ENCODE data around the gene FOXJ3. TPM values are rescaled to one million over a fixed set of nuclear protein-coding genes. Genes with fewer than 3 reads are reported as not detected.

FOXJ3 gene
- total and polyA plus RNA-seq, 2 of the 13 experiments (the other 11 are each of a cell fraction or from before 2014, with no cell fraction given), result 16.6 to 48.5 TPM

DNA sequence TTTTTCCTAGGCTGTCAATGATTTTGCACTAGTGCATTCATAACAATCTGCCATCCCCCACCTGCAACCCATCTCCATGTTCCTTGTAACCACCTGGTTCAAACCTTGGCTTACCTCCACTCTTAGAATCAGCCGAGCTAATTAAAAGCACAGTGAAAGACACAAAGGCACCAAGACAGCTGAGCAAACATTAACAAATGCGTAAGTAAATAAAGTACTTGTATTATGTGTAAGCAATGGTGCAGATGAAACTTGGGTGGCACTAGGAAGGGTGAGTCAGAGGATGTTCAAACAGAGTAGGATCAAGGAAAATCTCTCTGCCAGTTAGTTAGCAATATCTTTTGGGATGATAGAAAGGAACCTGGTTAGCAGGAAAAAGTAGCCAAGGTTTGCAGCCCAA lies 5.1 kb upstream of the FOXJ3 start (continued):
- TF ChIP-seq, protein P1, sequence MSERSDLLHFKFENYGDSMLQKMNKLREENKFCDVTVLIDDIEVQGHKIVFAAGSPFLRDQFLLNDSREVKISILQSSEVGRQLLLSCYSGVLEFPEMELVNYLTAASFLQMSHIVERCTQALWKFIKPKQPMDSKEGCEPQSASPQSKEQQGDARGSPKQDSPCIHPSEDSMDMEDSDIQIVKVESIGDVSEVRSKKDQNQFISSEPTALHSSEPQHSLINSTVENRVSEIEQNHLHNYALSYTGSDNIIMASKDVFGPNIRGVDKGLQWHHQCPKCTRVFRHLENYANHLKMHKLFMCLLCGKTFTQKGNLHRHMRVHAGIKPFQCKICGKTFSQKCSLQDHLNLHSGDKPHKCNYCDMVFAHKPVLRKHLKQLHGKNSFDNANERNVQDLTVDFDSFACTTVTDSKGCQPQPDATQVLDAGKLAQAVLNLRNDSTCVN (CRISPR knock-in tag; IDR thresholded peaks at IDR 0.05; ENCODE audit: borderline replicate concordance), result no peak
- TF ChIP-seq, protein P2, sequence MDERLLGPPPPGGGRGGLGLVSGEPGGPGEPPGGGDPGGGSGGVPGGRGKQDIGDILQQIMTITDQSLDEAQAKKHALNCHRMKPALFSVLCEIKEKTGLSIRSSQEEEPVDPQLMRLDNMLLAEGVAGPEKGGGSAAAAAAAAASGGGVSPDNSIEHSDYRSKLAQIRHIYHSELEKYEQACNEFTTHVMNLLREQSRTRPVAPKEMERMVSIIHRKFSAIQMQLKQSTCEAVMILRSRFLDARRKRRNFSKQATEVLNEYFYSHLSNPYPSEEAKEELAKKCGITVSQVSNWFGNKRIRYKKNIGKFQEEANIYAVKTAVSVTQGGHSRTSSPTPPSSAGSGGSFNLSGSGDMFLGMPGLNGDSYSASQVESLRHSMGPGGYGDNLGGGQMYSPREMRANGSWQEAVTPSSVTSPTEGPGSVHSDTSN (CRISPR knock-in tag; IDR thresholded peaks at IDR 0.05), result no peak
- no peak for TF ChIP-seq FOXP1 (IDR thresholded peaks at IDR 0.05)
- TF ChIP-seq FOXP1 (CRISPR knock-in tag; IDR thresholded peaks at IDR 0.05), result peak; percentile 88
- peak; percentile 61; the same call in 1 of the 2 replicates for TF ChIP-seq IRF2 (CRISPR knock-in tag; IDR thresholded peaks at IDR 0.05)
- TF ChIP-seq ZBTB20 (CRISPR knock-in tag; IDR thresholded peaks at IDR 0.05; ENCODE audit: borderline replicate concordance, low read depth), result peak; percentile 54; the same call in 1 of the 2 replicates
- no peak for TF ChIP-seq ZNF891 (CRISPR knock-in tag; IDR thresholded peaks at IDR 0.05)
- TF ChIP-seq, protein P3, sequence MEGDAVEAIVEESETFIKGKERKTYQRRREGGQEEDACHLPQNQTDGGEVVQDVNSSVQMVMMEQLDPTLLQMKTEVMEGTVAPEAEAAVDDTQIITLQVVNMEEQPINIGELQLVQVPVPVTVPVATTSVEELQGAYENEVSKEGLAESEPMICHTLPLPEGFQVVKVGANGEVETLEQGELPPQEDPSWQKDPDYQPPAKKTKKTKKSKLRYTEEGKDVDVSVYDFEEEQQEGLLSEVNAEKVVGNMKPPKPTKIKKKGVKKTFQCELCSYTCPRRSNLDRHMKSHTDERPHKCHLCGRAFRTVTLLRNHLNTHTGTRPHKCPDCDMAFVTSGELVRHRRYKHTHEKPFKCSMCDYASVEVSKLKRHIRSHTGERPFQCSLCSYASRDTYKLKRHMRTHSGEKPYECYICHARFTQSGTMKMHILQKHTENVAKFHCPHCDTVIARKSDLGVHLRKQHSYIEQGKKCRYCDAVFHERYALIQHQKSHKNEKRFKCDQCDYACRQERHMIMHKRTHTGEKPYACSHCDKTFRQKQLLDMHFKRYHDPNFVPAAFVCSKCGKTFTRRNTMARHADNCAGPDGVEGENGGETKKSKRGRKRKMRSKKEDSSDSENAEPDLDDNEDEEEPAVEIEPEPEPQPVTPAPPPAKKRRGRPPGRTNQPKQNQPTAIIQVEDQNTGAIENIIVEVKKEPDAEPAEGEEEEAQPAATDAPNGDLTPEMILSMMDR (CRISPR knock-in tag; IDR thresholded peaks at IDR 0.05), result 0 out of 2 replicates have a peak, but pooled peaks have one; percentile 3
- peak; percentile 56 for TF ChIP-seq CEBPG (CRISPR knock-in tag; IDR thresholded peaks at IDR 0.05)
- TF ChIP-seq, protein P4, sequence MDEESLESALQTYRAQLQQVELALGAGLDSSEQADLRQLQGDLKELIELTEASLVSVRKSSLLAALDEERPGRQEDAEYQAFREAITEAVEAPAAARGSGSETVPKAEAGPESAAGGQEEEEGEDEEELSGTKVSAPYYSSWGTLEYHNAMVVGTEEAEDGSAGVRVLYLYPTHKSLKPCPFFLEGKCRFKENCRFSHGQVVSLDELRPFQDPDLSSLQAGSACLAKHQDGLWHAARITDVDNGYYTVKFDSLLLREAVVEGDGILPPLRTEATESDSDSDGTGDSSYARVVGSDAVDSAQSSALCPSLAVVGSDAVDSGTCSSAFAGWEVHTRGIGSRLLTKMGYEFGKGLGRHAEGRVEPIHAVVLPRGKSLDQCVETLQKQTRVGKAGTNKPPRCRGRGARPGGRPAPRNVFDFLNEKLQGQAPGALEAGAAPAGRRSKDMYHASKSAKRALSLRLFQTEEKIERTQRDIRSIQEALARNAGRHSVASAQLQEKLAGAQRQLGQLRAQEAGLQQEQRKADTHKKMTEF (CRISPR knock-in tag; IDR thresholded peaks at IDR 0.05), result peak; percentile 79
- no peak for TF ChIP-seq MAFF (IDR thresholded peaks at IDR 0.05; ENCODE audit: low read depth, low read length)
- no peak for TF ChIP-seq TCF12 (IDR thresholded peaks at IDR 0.05)
- TF ChIP-seq TCF12 (CRISPR knock-in tag; IDR thresholded peaks at IDR 0.05), result peak; percentile 85; the same call in 1 of the 2 replicates
- TF ChIP-seq KDM3A (CRISPR knock-in tag; IDR thresholded peaks at IDR 0.05; ENCODE audit: low read depth), result no peak
- TF ChIP-seq NCOA2 (CRISPR knock-in tag; IDR thresholded peaks at IDR 0.05), result peak; percentile 72
- peak; percentile 70; the same call in 1 of the 2 replicates for TF ChIP-seq ZNF33A (CRISPR knock-in tag; IDR thresholded peaks at IDR 0.05; ENCODE audit: borderline replicate concordance)
- TF ChIP-seq, protein P5, sequence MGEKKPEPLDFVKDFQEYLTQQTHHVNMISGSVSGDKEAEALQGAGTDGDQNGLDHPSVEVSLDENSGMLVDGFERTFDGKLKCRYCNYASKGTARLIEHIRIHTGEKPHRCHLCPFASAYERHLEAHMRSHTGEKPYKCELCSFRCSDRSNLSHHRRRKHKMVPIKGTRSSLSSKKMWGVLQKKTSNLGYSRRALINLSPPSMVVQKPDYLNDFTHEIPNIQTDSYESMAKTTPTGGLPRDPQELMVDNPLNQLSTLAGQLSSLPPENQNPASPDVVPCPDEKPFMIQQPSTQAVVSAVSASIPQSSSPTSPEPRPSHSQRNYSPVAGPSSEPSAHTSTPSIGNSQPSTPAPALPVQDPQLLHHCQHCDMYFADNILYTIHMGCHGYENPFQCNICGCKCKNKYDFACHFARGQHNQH (CRISPR knock-in tag; IDR thresholded peaks at IDR 0.05), result 0 out of 2 replicates have a peak, but pooled peaks have one; percentile 23
- peak; percentile 77 for TF ChIP-seq RARA (CRISPR knock-in tag; IDR thresholded peaks at IDR 0.05)
- TF ChIP-seq, protein P6, sequence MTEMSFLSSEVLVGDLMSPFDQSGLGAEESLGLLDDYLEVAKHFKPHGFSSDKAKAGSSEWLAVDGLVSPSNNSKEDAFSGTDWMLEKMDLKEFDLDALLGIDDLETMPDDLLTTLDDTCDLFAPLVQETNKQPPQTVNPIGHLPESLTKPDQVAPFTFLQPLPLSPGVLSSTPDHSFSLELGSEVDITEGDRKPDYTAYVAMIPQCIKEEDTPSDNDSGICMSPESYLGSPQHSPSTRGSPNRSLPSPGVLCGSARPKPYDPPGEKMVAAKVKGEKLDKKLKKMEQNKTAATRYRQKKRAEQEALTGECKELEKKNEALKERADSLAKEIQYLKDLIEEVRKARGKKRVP (CRISPR knock-in tag; IDR thresholded peaks at IDR 0.05), result 0 out of 4 replicates have a peak, but pooled peaks of 1 of the 2 experiments have one; percentile 17
- peak; percentile 87; the same call in 1 of the 2 replicates for TF ChIP-seq TBX3 (IDR thresholded peaks at IDR 0.05; ENCODE audit: borderline replicate concordance)
- TF ChIP-seq, protein P7, sequence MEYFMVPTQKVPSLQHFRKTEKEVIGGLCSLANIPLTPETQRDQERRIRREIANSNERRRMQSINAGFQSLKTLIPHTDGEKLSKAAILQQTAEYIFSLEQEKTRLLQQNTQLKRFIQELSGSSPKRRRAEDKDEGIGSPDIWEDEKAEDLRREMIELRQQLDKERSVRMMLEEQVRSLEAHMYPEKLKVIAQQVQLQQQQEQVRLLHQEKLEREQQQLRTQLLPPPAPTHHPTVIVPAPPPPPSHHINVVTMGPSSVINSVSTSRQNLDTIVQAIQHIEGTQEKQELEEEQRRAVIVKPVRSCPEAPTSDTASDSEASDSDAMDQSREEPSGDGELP (IDR thresholded peaks at IDR 0.05; ENCODE audit: borderline replicate concordance, low read depth), result peak; percentile 99
- TF ChIP-seq JUND (CRISPR knock-in tag; IDR thresholded peaks at IDR 0.05), result peak; percentile 80
- no peak for TF ChIP-seq REXO4 (CRISPR knock-in tag; IDR thresholded peaks at IDR 0.05; ENCODE audit: borderline replicate concordance)
- TF ChIP-seq ZNF878 (CRISPR knock-in tag; IDR thresholded peaks at IDR 0.05), result peak; percentile 53; the same call in 1 of the 2 replicates
